GM19035 (cell line): ENCODE results near the gene E2F4.
A peak's percentile ranks its signal among the peaks of the same experiment; 100 is the strongest.

Experiments
- ATAC-seq: cut with Tn5 transposase; IDR thresholded peaks from one replicate; pipeline ENCODE4 v1.9.1; 2021; ENCODE audit not compliant: unreplicated experiment

E2F4 gene

DNA sequence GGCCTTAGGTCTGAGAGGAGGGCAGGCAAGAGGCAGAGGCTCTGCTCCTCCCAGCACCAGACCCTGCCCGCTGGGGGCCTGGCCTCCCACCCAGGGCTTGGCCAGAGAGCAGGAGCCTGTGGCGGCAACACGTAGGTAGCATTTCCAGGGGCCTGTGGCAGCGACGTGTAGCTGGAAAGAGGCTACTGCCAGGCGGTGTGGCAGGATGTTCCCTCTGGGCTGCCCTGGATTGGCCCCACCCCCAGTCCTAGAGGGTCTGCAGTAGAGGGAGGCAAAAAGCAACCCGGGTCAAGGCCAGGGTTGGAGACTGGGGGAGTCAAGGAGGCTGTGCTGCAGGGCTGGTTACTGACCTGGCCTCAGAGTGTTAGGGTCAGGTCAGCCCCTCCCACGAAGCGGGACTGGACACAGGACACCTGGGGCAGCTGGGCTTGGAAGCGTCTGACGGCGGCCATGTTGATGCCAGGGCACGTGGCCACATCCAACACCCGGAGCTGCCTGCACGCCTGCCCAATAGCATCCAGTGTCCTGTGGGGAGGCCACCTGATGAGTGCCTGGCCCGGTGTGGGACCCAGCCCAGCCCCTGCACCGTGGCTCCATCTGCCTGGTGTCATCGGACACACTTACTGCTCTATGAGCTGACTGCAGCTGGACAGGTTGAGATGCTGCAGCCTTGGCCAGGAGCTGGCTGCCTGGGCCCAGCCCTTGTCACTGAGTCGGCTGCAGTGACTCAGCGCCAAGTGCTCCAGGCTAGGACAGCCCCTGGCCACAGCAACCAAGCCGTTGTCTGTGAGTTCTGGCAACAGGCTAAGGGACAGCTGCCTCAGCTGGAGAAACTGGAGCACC lies 15.5 kb downstream of the E2F4 start:
- ATAC-seq: no peak

DNA sequence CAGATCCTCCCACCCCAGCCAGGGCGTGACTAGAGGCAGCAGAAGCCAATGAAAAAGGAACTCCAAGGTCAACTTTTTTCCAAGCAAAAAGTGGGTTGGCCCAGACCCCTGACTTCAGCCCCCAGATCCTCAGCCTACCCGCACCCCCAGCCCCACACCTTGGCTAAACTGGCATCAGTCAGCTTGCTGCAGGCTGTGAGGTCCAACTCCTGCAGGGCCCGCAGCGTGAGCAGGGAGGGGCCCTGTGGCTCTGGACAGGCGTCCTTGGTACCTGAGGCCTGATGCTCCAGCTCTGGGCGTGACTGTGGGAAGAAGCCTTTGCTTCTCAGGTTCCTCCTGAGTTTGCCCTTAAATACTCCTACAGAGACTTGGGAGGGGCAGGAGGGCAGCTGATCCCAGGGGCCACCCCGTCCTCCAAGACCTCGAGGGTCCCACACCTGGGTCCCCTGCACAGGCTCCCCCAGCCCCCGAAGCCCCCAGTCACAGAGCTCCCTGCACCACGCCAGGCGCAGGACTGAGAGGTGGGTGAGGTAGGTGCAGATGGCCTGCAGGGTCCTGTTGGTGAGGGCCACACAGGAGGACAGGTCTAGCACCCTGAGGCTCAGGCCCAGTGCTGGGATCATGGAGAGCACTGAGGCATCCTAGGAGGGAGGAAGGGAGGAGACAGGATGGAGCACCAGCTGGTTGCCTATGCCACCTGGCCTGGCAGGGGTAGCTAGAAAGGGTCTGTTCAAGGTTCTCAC lies 16.4 kb downstream of the E2F4 start:
- no peak for ATAC-seq

DNA sequence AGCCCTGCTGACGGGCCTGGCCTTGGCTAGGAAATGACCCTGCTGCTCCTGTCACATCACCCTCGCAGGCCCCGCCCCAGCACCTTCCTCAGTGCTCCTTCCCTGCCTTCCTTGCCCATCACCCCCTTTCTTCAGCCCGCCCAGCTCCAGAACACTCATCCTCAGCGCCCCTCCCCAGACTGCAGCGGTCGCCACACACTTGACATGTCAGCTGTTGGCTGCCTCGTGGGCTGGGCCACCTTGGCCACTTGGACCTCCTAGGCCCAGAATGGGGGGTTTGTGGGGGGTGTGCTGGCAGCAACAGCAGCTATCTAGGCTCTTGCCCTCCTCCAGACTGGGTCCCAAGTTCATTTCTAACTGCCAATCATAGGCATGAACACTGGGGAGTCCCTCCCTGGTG lies 17.6 kb downstream of the E2F4 start:
- no peak for ATAC-seq

DNA sequence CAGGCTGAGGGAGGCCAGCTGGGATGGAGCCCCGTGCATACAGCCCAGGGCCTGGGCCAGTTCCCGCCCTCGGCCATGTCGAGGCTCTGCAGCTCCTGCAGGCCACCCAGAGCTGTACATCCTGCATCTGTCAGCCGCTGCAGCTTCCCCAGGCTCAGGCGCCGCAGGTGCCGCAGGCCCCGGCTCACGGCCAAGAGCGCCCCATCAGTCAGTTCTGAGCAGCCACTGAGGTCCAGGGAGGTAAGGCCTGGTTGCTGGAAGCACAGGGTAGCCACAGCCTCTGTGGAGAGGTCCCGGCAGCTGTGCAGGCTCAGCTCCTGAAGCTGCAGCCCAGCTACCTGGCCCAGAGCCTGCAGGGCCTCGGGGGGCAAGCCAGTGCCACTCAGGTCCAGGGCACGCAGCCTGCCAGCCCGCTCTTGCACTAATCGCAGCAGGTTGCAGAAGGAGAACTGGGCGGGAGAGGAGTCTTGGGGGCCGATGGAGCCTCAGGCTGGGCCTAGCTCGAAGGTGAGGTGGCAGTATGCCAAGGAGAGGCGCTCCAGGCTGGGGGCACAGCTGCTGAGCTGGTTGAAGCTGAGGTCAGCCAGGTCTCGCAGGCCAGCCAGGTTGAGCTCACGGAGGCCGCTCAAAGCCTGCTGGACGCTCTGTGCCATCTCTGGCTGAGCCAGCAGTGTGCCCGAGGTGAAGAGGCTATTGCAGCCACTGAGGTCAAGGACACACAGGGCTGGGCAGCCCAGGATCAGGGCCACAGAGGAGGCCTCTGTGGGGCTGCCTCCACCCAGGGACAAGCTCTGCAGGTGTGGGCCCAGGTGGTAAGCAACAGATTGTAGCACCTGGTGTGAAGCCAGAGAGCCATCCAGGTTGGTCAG lies 18.3 kb downstream of the E2F4 start:
- no peak for ATAC-seq

DNA sequence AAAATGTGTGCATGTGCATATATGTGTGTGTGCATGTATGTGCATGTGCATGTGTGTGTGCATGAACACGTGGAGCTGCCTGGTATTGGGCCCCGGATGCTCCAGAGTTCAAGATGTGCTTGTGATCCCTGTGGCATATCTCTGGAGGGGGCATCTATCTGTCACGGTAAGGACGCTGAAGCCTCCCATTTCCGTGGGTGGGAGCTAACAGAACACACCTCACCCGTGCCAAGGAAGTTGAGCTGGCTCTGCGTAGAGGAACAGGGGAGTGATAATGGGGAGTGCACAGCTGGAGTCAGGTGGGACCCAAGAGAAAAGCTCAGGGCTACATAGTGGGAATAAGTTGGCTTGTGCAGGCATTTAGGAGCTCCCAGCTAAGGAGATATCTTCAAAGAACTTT lies 19.7 kb downstream of the E2F4 start:
- no peak for ATAC-seq

DNA sequence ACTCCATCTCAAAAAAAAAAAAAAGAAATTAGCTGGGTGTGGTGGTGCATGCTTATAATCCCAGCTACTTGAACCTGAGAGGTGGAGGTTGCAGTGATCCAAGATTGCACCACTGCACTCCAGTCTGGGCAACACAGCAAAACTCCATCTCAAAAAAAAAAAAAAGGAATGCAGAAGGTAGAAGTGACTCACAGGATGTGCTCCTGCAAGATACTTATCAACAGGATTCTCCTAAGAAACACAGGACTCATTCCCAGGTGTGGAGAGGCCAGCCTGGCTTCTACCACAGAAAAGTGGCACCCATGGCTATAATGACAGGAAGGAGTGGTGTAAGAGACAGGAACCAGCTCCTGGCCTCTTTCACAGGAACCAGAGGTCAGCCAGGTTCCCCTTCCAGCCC lies 20.8 kb downstream of the E2F4 start:
- ATAC-seq: no peak

DNA sequence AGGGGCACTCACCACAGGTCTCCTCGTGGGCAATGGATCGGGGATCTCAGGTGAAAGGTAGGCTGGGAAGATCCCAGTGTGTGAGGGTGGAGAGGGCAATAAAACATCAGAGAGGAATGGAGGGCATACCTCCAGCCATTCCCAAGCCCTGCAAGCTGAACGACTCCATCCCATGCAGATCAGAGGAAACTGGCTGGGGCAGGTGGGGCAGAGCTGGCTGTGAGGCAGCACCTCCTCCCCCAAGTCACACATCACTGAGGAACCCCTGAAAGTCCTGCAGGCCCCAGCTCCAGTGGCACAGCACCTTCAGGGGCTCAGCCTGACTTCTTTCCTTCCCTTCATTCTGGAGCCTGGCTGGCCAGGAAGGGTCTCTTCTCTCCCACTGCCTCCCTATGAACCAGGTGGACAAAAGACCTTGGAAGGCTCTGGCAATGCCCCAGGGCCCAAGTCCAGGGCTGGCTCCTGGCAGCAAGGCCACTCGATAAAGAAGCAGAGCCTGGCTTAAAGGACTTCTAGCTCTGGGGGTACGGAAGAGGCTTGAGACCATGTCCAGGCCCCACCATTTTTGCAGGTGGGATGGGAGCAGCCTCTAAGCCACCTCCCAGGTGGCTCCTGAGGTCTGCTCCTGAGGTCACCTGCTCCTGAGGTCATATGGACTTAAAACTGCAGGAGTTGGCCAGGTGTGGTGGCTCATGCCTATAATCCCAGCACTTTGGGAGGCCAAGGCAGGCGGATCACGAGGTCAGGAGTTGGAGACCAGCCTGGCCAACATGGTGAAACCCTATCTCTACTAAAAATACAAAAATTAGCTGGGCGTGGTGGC lies 21.5 kb downstream of the E2F4 start:
- no peak for ATAC-seq

DNA sequence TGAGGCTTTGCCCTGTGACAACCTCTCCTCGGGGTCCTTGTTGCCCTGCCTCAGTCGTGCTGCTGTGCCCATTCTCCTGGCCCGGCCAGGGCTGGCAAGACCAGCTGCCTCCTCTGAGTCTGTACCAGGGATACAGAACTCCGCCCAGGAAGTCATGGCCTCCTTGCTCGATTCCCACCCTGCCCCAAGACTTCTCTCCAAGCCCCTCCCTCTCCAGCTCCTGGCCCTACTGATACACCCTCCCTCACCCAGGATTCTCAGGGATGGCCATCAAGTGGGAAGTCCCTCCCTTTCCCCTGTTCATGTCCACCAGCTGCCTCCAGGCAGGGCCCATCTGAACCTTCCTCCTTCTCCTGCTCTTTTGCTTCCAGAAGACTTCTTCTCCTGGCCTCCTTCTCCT lies 23.8 kb downstream of the E2F4 start:
- no peak for ATAC-seq

DNA sequence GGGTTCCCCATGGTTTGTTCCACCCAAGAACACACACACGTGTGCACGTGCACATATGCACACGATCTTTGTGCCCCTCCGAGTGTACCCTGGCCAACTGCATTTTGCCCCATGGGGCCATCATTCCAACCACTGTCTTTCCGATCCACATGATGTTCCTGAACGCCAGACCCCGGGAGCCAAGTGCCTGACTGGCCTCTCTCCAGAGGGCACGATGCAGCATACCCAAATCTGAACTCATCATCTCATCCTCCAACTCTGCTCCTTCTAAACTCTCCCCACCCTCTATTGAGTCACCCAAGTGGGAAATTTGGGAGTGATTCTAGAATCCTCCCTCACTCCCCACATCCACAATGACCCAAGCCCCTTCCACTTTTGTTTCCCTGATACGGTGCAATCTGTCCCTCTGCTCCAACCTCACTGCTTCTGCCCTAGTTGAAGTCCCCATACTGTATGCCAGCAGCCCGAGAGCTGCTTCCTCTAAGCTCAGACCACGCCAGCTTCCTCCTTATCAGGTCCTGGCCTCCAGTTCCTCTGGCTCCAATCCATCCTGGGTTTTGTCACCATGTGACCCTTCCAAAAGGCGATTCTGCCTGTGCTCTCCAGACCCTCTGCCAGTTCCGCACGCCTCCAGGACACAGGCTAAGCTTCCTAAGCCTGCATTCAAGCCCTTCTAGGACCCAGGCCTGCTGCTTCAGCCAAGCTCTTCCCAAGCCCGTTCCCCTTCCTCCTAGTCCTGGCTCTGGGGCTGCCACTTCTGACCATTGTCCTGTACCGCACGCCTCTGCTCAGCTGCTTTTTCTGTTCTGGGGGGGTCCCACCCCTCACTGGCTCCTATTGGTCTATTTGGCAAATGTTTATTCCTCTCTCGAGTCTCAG lies 24.9 kb downstream of the E2F4 start:
- no peak for ATAC-seq

DNA sequence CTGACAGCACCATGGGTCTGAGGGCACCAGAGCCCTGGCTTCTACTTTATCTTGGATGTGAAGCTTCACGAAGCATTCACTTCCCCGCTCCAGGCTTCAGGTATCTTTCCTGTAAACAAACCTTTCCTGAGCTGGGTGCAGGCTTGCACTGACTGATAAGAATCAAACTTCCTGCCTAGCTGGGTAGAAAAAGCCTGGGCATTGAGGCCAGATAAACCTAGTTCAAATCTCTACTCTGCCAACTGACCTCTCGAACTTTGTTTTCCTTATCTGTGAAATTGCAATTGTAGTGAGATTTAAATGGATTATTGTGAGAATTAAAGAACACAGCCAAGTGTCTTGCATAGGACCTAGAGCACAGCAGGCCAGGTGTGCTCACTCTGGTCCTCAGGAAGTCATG lies 32.0 kb downstream of the E2F4 start:
- ATAC-seq: no peak

DNA sequence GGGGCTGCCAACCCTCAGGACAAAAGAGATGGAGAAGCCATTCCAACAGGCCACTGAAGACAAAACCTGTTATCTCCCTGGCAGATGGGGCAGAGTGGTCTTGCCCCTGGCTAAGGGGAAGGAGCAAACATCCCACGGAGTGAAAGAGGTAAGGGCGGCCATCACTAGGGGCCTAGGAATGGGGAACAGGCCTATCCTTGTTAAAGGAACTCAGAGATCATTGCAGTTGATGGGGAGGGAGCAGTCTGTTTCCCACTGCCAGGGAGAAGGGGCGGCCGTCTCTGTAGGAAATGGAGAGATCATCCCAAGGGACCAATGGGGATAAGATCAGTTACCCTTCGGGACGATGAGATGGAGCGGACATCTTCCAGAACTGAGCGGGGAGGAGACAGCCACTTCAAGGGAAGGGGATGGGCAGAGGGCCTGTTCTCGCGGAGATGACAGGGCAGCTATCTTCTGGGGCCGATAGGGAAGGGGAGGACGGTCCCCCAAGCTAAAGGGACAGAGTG lies 34.4 kb downstream of the E2F4 start:
- ATAC-seq: no peak

DNA sequence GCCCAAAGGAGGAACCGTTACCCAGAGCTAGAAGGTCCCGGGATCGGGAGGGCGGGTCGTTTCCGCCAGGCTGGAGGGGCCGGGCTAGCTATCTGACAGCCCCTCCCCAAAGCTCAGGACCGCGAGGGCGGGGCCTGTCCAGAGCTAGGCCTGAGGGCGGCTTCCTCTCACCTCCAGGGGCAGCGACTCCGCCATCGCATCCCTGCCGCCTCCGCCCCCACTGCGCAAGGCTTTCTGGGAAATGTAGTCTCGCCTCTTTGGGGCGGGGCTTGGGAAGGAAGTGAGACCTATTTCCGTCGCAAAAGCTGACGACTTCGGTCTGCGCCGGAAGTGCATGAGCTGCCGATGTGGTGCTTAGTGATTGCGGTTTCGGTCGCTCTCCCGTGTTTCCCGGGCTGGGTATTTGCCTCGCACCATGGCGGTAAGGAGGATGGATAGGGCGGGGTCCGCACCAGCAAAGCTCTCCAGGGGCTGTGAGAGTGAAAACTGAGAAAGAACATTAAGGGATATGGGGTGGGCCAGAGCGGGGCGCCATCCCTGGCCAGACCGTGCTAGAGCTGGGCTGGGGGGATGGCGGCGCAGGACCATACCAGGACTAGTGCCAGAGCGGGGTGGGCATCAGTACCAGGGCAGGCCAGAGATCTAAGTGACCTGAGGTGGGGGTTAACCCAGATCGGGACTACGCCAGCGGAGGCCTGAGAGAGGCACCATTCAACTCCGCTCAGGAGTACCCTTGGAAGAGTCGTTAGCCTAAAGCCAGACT lies 35.0 kb downstream of the E2F4 start, which contains the start of gene TMEM208:
Gene TMEM208, plus strand, starts transcription at position 327 of the 763 bp plus-strand sequence. Its CDS starts 89 bp downstream, at position 416.
- ATAC-seq: peak; percentile 97

DNA sequence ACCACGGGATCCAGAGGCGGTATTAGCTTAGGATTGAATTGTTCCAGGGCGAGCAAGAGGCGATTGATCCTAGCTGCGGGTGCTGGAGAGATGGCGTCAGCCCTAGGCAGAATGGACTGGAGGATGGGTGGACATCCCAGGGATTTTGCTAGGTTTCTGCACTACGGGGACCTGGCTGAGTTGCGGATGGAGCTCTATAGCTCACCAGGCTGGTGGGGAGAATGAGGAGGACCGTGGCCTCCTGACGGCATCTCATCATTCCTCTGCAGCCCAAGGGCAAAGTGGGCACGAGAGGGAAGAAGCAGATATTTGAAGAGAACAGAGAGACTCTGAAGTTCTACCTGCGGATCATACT lies 35.6 kb downstream of the E2F4 start:
- no peak for ATAC-seq

DNA sequence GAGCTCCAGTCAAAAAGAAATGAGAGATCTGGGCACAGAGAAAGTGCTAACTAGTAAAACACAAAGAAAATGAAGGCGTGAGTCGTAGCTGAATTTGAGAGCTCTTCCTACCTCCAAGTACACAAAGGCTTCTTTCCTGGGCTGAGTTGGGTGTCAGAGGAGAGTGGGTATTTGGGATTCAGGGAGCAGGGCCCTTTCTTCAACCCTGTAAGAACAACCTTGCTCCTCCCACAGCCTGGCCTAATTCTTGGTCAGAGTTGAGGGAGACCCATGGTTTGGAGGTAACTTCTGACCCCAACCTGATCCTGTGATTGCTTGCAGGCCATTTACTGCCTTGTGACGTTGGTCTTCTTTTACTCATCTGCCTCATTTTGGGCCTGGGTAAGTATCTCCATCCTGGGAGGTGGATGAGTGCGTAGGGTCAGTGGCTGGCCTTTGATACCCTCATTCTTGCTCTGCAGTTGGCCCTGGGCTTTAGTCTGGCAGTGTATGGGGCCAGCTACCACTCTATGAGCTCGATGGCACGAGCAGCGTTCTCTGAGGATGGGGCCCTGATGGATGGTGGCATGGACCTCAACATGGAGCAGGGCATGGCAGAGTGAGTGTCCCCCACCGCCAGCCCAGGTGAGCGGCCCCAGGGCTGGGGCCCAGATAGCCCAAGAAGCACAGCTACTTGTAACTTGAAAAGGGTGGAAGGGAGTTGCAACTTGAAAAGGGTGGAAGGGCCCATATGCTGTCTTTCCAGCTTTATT lies 36.3 kb downstream of the E2F4 start:
- no peak for ATAC-seq

DNA sequence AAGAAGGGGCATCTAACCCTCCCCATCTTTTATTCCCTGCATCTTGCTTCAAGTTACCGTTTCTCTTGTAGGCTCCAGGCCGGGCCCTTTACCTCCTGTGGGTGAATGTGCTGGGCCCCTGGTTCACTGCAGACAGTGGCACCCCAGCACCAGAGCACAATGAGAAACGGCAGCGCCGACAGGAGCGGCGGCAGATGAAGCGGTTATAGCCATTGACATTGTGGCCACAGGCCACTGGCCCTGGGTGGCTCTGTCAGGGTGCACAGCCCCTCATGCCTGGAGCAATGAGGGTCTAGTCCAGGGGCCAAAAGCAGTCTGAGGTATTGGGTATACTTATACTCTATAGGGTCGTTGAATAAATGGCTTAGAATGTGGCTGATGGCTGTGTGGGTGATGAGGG lies 37.0 kb downstream of the E2F4 start:
- no peak for ATAC-seq

DNA sequence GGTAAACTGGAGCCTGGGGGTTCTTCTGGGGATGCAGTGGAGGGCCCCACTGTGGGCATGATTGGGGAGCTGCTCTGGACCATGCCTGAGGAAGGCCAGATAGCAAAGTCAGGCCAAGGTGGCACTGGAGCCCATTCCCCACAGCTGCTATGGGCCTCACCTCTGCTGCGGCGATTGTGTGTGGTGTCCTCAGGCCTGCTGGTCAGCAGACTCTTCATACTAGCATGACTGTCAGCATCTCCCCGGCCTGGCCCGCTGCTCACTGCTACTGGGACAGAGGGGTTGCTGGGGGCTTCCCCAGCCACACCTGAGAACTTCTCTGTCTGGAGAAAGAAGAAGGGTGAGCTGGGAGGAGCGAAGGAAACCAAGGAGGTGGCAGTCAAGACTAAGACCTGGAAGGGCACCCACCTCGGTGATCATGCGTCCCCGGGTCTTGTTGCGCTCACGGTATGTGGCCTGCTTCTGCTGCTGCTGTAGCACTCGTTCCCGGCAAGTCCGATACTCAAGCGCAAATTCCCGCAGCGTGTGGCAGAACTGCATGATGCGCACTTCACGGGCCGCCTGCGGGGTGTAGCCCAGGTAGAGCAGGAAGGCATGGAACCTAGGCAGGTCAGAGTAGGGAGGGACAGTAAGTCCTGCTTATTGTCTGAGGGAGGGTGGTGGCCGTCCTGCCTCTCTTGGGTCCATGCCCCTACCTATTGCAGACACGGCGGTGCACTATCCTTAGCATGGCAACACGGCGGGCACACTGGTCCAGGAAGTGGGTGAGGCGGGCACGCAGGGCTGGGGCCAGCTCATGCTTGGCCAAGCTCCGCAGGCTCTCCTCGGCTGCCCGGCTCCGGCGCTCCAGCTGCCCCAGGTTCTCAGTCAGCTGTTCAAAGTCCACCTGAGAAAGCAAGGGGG lies 38.2 kb downstream of the E2F4 start:
- ATAC-seq: no peak
